ENCODE data around the gene AURKAIP1. TPM values are rescaled to one million over a fixed set of nuclear protein-coding genes. Genes with fewer than 3 reads are reported as not detected.

The AURKAIP1 gene
- total RNA-seq, 1 experiment from 2014 or later = 49.1 TPM

DNA sequence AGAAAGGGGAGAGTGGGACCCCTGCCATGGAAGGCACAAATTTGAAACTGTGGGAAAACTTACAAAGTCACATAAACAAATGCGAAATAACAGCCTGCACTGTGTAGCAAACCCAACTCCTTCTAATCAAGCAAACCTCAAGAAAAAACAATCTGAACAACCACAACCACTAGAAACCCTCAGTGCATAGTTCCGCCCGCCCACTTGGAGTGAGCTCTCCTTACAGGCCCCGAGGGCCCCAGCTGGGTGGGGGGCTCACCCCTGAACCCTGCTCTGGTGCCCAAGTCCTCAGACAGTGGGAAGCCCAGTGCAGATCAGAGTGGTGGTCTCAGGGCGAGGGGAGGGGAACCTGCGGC, 15.7 kb downstream of the AURKAIP1 start:
- no peaks in the 10 kb centered on the region for H4K20me1 ChIP-seq (ENCODE audit: insufficient read depth, low read depth, low read length)
- no peak for DNase-seq
- no peaks in the 10 kb centered on the region for H3K9me3 ChIP-seq (ENCODE audit: low read length)
- H3K27me3 ChIP-seq (ENCODE audit: low read length) = no peaks in the 10 kb centered on the region
- no peak overlapping the region for H3K9ac ChIP-seq (ENCODE audit: low read length)
- no peak overlapping the region for H3K4me3 ChIP-seq (ENCODE audit: low read length)
- H3K4me1 ChIP-seq (ENCODE audit: low read length) = 0 out of 2 replicates have a peak, but pooled peaks cover 3% of the 10 kb centered on the region
- H3K9me2 ChIP-seq (replicated peaks; ENCODE audit: insufficient read depth, low read length) = no peaks in the 10 kb centered on the region
- no peak overlapping the region for H3K27ac ChIP-seq (ENCODE audit: low read length)
- H3K4me2 ChIP-seq (ENCODE audit: low read depth, low read length, poor library complexity, severe bottlenecking) = no peak overlapping the region
- no peaks in the 10 kb centered on the region for H3K79me2 ChIP-seq (ENCODE audit: low read length)
- no peak overlapping the region for H2AFZ ChIP-seq (ENCODE audit: low read length)
- H3K36me3 ChIP-seq (ENCODE audit: insufficient read depth, low read length) = no peaks in the 10 kb centered on the region

DNA sequence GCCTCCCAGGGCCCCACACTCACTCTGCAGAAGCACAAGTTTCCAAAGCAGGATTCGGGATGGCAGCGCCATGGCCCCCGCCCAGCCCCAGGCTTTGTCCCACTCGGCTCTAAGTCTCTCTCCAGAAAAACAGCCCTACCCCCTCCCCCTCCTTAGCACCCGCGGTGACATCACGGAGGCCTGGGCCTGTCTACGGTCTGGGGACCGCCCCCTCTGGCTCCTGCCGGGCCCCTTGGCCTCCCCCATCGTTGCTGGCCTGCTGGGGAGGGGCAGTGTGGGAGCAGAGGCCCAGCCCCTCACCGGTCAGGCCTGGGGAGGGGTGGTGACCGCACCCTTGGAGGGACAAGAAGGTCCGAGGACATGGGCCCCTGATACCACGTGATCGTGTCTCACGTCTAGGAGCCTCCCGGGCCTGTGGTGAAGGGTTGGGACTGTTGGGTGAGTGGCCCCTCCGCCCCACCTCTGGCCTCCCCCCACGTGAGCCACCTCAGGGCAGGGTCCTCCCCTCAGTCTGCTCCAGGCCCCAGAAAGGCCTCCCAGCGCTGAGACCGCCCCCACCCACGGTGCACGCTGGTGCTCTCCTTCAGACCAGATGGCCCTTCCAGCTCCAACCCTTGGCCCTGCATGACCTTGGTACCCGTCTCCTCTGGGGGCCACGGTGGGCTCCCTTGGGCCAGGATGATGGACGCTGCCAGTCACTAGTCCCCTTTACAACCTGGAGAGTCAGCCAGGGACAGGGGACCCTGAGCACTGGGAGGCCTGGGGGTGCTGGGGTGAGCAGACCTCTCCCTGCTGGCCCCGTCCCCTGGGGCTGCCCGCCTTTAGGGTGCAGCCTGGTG, 16.4 kb downstream of the AURKAIP1 start, which contains the start of gene MXRA8:
Gene MXRA8 (minus strand): TSS at position 123 of the 839 bp plus-strand sequence. CDS start 51 bp downstream, at position 72.
- no peaks in the 10 kb centered on the region for H3K9me2 ChIP-seq (replicated peaks; ENCODE audit: insufficient read depth, low read length)
- H3K4me1 ChIP-seq (ENCODE audit: low read length) = 0 out of 2 replicates have a peak, but pooled peaks cover 3% of the 10 kb centered on the region
- no peak within 1 kb of the TSS for H2AFZ ChIP-seq (ENCODE audit: low read length)
- H3K9me3 ChIP-seq (ENCODE audit: low read length) = no peaks in the 10 kb centered on the region
- no peaks in the 10 kb centered on the region for H3K79me2 ChIP-seq (ENCODE audit: low read length)
- H3K4me3 ChIP-seq (ENCODE audit: low read length) = no peak within 1 kb of the TSS
- DNase-seq = no peak
- H3K4me2 ChIP-seq (ENCODE audit: low read depth, low read length, poor library complexity, severe bottlenecking) = no peak within 1 kb of the TSS
- no peak within 1 kb of the TSS for H3K27ac ChIP-seq (ENCODE audit: low read length)
- no peaks in the 10 kb centered on the region for H3K27me3 ChIP-seq (ENCODE audit: low read length)
- no peaks in the 10 kb centered on the region for H3K36me3 ChIP-seq (ENCODE audit: insufficient read depth, low read length)
- no peak within 1 kb of the TSS for H3K9ac ChIP-seq (ENCODE audit: low read length)
- no peaks in the 10 kb centered on the region for H4K20me1 ChIP-seq (ENCODE audit: insufficient read depth, low read depth, low read length)

DNA sequence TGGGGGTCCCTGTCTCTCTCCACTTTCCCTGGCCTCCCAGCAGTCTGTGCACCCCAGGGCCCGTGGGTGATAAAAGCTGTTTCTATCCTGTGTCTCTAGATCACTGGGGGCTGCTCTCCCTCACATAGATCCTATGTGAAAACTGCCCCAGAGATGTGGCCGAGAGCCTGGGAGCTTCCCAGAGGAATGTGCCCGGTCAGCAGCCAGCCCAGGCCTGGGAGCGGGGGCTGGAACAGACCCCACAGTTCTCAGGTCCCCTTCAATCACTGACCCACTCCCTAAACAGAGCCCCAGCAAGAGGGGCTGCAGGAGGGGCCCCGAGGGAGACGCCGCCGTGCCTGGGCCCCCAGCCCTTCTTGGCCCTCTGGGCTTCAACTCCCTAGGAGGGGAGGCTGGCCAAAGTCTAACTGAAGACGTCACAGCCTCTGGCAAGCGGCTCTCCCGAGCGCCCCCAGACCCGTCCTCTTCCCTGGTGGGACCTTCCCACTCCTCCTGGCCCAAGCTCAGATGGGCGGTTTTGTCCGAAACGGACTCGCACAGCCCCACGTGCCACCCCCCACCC, 17.1 kb downstream of the AURKAIP1 start:
- H3K4me3 ChIP-seq (ENCODE audit: low read length) = no peak overlapping the region
- no peaks in the 10 kb centered on the region for H4K20me1 ChIP-seq (ENCODE audit: insufficient read depth, low read depth, low read length)
- no peaks in the 10 kb centered on the region for H3K9me3 ChIP-seq (ENCODE audit: low read length)
- peaks cover 9% of the 10 kb centered on the region for H3K4me1 ChIP-seq (ENCODE audit: low read length)
- DNase-seq = no peak
- H3K4me2 ChIP-seq (ENCODE audit: low read depth, low read length, poor library complexity, severe bottlenecking) = no peak overlapping the region
- H3K9me2 ChIP-seq (replicated peaks; ENCODE audit: insufficient read depth, low read length) = no peaks in the 10 kb centered on the region
- H2AFZ ChIP-seq (ENCODE audit: low read length) = no peak overlapping the region
- H3K36me3 ChIP-seq (ENCODE audit: insufficient read depth, low read length) = no peaks in the 10 kb centered on the region
- no peaks in the 10 kb centered on the region for H3K79me2 ChIP-seq (ENCODE audit: low read length)
- no peaks in the 10 kb centered on the region for H3K27me3 ChIP-seq (ENCODE audit: low read length)
- no peak overlapping the region for H3K9ac ChIP-seq (ENCODE audit: low read length)
- H3K27ac ChIP-seq (ENCODE audit: low read length) = no peak overlapping the region

DNA sequence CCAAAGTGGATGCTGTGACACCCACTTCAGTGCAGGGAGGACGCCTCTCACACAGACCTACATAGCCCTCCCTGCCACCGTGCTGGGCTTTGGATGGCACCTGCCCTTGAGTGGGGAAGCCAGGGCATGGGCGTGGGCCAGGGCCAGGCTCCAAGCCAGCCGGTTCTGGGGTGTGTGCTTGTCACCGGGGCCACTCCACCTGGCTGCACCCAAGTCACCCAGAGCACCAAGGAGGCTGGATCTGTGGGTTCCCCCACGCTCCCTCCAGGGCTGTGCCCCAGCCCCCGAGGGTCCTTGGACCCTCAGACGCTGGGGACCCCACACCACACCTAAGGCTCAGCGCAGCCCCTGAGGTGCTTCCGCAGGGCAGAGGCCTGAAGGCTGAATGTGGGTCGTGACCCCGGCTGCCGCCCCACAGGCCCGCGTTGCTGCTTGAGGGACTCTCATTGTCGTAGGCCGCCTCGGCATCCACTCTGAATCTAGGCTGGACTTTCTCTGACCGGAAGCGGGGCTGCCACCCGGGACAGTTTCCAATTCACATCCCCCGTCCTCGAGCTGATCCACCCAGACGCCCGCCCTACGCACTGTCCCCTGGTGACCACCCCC, 18.1 kb downstream of the AURKAIP1 start:
- Histone ChIP-seq H3K4me3 (ENCODE audit: low read length) (no peak overlapping the region), H3K27ac (ENCODE audit: low read length) (no peak overlapping the region), H3K9me2 (replicated peaks; ENCODE audit: insufficient read depth, low read length) (no peaks in the 10 kb centered on the region), H2AFZ (ENCODE audit: low read length) (no peak overlapping the region), H4K20me1 (ENCODE audit: insufficient read depth, low read depth, low read length) (peaks cover 8% of the 10 kb centered on the region; the same call in 1 of the 2 replicates), H3K9ac (ENCODE audit: low read length) (no peak overlapping the region), H3K79me2 (ENCODE audit: low read length) (no peaks in the 10 kb centered on the region), H3K9me3 (ENCODE audit: low read length) (no peaks in the 10 kb centered on the region), H3K4me1 (ENCODE audit: low read length) (peaks cover 17% of the 10 kb centered on the region), H3K27me3 (ENCODE audit: low read length) (no peaks in the 10 kb centered on the region), H3K36me3 (ENCODE audit: insufficient read depth, low read length) (no peaks in the 10 kb centered on the region), H3K4me2 (ENCODE audit: low read depth, low read length, poor library complexity, severe bottlenecking) (no peak overlapping the region)
- peak; percentile 59 for DNase-seq

DNA sequence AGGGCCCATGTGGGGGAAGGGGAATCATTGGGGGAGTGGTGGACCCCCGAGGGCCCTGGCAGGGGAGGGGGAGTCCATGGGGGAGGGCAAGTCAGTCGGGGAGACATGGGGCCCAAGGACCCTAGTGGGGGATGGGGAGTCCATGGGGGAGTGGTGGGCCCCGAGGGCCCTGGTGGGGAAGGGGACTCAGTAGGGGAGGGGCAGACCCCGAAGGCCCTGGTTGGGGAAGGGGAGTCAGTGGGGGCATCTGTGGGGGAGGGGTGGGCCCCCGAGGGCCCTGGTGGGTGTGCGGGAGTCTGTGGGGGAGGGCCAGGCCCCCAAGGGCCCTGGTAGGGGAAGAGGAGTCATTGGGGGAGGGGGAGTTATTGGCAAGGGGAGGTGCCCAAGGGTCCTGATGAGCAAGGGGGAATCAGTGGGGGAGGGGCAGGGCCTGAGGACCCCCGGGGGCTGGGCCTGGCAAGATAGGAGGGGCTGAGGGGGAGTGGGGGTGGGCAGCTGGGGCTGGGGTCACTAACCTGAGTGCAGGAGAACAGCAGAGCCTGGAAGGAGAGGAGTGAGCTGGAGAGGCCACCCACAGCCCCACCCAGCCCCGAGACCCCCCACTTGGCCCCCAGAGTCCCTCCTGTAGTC, 18.7 kb downstream of the AURKAIP1 start:
- H3K4me1 ChIP-seq (ENCODE audit: low read length) = peaks cover 23% of the 10 kb centered on the region
- H3K36me3 ChIP-seq (ENCODE audit: insufficient read depth, low read length) = no peaks in the 10 kb centered on the region
- no peak for DNase-seq
- no peak overlapping the region for H3K4me3 ChIP-seq (ENCODE audit: low read length)
- H3K27ac ChIP-seq (ENCODE audit: low read length) = no peak overlapping the region
- no peaks in the 10 kb centered on the region for H3K9me2 ChIP-seq (replicated peaks; ENCODE audit: insufficient read depth, low read length)
- no peaks in the 10 kb centered on the region for H3K79me2 ChIP-seq (ENCODE audit: low read length)
- H3K4me2 ChIP-seq (ENCODE audit: low read depth, low read length, poor library complexity, severe bottlenecking) = no peak overlapping the region
- H4K20me1 ChIP-seq (ENCODE audit: insufficient read depth, low read depth, low read length) = peaks cover 11% of the 10 kb centered on the region; the same call in 1 of the 2 replicates
- H2AFZ ChIP-seq (ENCODE audit: low read length) = no peak overlapping the region
- no peaks in the 10 kb centered on the region for H3K27me3 ChIP-seq (ENCODE audit: low read length)
- no peaks in the 10 kb centered on the region for H3K9me3 ChIP-seq (ENCODE audit: low read length)
- no peak overlapping the region for H3K9ac ChIP-seq (ENCODE audit: low read length)

- no peak overlapping the region for H3K4me2 ChIP-seq (ENCODE audit: low read depth, low read length, poor library complexity, severe bottlenecking)
- H4K20me1 ChIP-seq (ENCODE audit: insufficient read depth, low read depth, low read length) = peaks cover 11% of the 10 kb centered on the region; the same call in 1 of the 2 replicates
- no peak overlapping the region for H2AFZ ChIP-seq (ENCODE audit: low read length)
- H3K9me2 ChIP-seq (replicated peaks; ENCODE audit: insufficient read depth, low read length) = no peaks in the 10 kb centered on the region
- DNase-seq = no peak
- H3K4me3 ChIP-seq (ENCODE audit: low read length) = no peak overlapping the region
- H3K79me2 ChIP-seq (ENCODE audit: low read length) = no peaks in the 10 kb centered on the region
- H3K27me3 ChIP-seq (ENCODE audit: low read length) = no peaks in the 10 kb centered on the region
- H3K9me3 ChIP-seq (ENCODE audit: low read length) = no peaks in the 10 kb centered on the region
- no peak overlapping the region for H3K9ac ChIP-seq (ENCODE audit: low read length)
- H3K36me3 ChIP-seq (ENCODE audit: insufficient read depth, low read length) = no peaks in the 10 kb centered on the region
- H3K4me1 ChIP-seq (ENCODE audit: low read length) = peaks cover 23% of the 10 kb centered on the region
- no peak overlapping the region for H3K27ac ChIP-seq (ENCODE audit: low read length)
Measured at GRCh38 chr1:1355416-1355815, 19.6 kb downstream of the AURKAIP1 start.

- H3K9me3 ChIP-seq (ENCODE audit: low read length) = no peaks in the 10 kb centered on the region
- H3K4me1 ChIP-seq (ENCODE audit: low read length) = peaks cover 23% of the 10 kb centered on the region
- H3K4me2 ChIP-seq (ENCODE audit: low read depth, low read length, poor library complexity, severe bottlenecking) = no peak overlapping the region
- H3K79me2 ChIP-seq (ENCODE audit: low read length) = no peaks in the 10 kb centered on the region
- no peaks in the 10 kb centered on the region for H3K9me2 ChIP-seq (replicated peaks; ENCODE audit: insufficient read depth, low read length)
- H2AFZ ChIP-seq (ENCODE audit: low read length) = no peak overlapping the region
- no peak overlapping the region for H3K4me3 ChIP-seq (ENCODE audit: low read length)
- no peak for DNase-seq
- H3K9ac ChIP-seq (ENCODE audit: low read length) = no peak overlapping the region
- no peaks in the 10 kb centered on the region for H3K27me3 ChIP-seq (ENCODE audit: low read length)
- no peaks in the 10 kb centered on the region for H3K36me3 ChIP-seq (ENCODE audit: insufficient read depth, low read length)
- H3K27ac ChIP-seq (ENCODE audit: low read length) = no peak overlapping the region
- H4K20me1 ChIP-seq (ENCODE audit: insufficient read depth, low read depth, low read length) = peaks cover 11% of the 10 kb centered on the region; the same call in 1 of the 2 replicates
Measured at GRCh38 chr1:1354271-1355247, 20.4 kb downstream of the AURKAIP1 start.

All from Karpas-422 (cell line).